Mesenteric fat pad (tissue), 1 donor: ENCODE data around the gene CRABP1. TPM values are rescaled to one million over a fixed set of nuclear protein-coding genes. Genes with fewer than 3 reads are reported as not detected.

Experiments
- total RNA-seq: library from RNA; stranded (reverse); fragmentation: NEBNext Ultra II Directional; extraction: Animal tissue kit (Norgen Biotek cat#: 25700); gene quantifications from one replicate; pipeline ENCODE4 v1.2.1, GENCODE V29; 2021
- donor health status: DM: yes; HTN: yes; CAD: no.

CRABP1 gene
- total RNA-seq, 1 donor from 2014 or later: not detected

Other genes starting within 250 kb of the CRABP1 start
- not detected for gene SH2D7, start 247.8 kb upstream of the CRABP1 start, total RNA-seq
- 5.5 TPM for gene CIB2, start 208.9 kb upstream of the CRABP1 start, total RNA-seq
- gene IDH3A, start 191.0 kb upstream of the CRABP1 start, total RNA-seq: 105 TPM
- gene ACSBG1, start 105.8 kb upstream of the CRABP1 start, total RNA-seq: not detected
- 21.4 TPM for gene DNAJA4, start 75.8 kb upstream of the CRABP1 start, total RNA-seq
- gene SKIC8, start 40.7 kb upstream of the CRABP1 start, total RNA-seq: 50.9 TPM
- 57.1 TPM for gene IREB2, start 97.9 kb downstream of the CRABP1 start, total RNA-seq
- gene HYKK, start 167.2 kb downstream of the CRABP1 start, total RNA-seq: 4.1 TPM
- gene PSMA4, start 200.1 kb downstream of the CRABP1 start, total RNA-seq: 137 TPM
- gene CHRNA5, start 225.2 kb downstream of the CRABP1 start, total RNA-seq: 1.7 TPM